GM12878 (cell line): Measurements from ENCODE around the gene CYP46A1. TPM values are rescaled to one million over a fixed set of nuclear protein-coding genes. Genes with fewer than 3 reads are reported as not detected.

Source experiments
- ATAC-seq: fragments of 200-7000 bp; cut with Tn5 transposase; 3 replicates; pipeline ENCODE4 v1.9.1; 2020; ENCODE audit warnings: mild to moderate bottlenecking, moderate library complexity
- BruUV-seq: library from RNA; stranded (reverse); fragments of 400-500 nt; replicated peaks from 2 replicates; lab custom pipeline; 2021; lab: Mats Ljungman, UMichigan
- CTCF ChIA-PET: fragments of 300-600 bp; sonication (Branson Sonifier 250); formaldehyde crosslinking; extraction: SDS; loops from one replicate; lab custom pipeline; 2021; ENCODE audit warnings: inconsistent platforms; lab: Yijun Ruan, JAX
- POLR2A ChIA-PET: fragments of 350-600 bp; formaldehyde crosslinking; extraction: SDS; loops from one replicate; lab custom pipeline; 2021; ENCODE audit warnings: inconsistent platforms; lab: Charles Lee
- RAD21 ChIA-PET: fragments of 300-600 bp; sonication (Branson Sonifier 250); formaldehyde crosslinking; loops from one replicate; lab custom pipeline; 2023; ENCODE audit warnings: antibody characterized with exemption; ENCODE audit not compliant: unreplicated experiment; lab: Charles Lee
- SMC1A ChIA-PET: fragments of 300-600 bp; sonication (Branson Sonifier 250); formaldehyde crosslinking; loops from one replicate; lab custom pipeline; 2023; ENCODE audit not compliant: unreplicated experiment, uncharacterized antibody; lab: Charles Lee
- DNase-seq: peaks from one replicate; pipeline ENCODE4 v3.0.0-alpha.2; 2011; ENCODE audit warnings: low read depth, low spot score
- FAIRE-seq: peaks from 3 replicates; lab custom pipeline; 2011; peaks lifted over from hg19 to GRCh38; lab: Jason Lieb, UNC
- H2AFZ ChIP-seq: 2 replicates; pipeline ENCODE4 v1.6.0; 2011; ENCODE audit warnings: low read depth, low read length, control low read depth; ENCODE audit not compliant: control insufficient read depth
- H3K27ac ChIP-seq: 2 replicates; pipeline ENCODE4 v1.5.1; 2011; ENCODE audit warnings: control low read depth; ENCODE audit not compliant: control insufficient read depth, insufficient read depth
- H3K27me3 ChIP-seq, 2 experiments: replicated peaks in 1 of 2; 2 replicates each; pipeline versions ENCODE4 v1.6.0 to v1.6.1; 2011; ENCODE audit warnings: low read length in 1 of 2; ENCODE audit not compliant: control insufficient read depth in 2 of 2, insufficient read depth in 2 of 2
- H3K36me3 ChIP-seq, 2 experiments: 2 replicates each; pipeline ENCODE4 v1.5.1; 2011; ENCODE audit warnings: low read length in 1 of 2; ENCODE audit not compliant: control insufficient read depth in 2 of 2, insufficient read depth in 2 of 2
- H3K4me1 ChIP-seq: 2 replicates; pipeline ENCODE4 v1.6.1; 2011; ENCODE audit warnings: mild to moderate bottlenecking, low read length, moderate library complexity, mixed read lengths; ENCODE audit not compliant: control insufficient read depth, insufficient read depth
- H3K4me2 ChIP-seq: 2 replicates; pipeline ENCODE4 v1.6.0; 2011; ENCODE audit warnings: control low read depth; ENCODE audit not compliant: control insufficient read depth, insufficient read depth
- H3K4me3 ChIP-seq: fragments of 200-600 bp; sonication (generic); 2 replicates; pipeline ENCODE4 v1.5.1; 2016
- H3K79me2 ChIP-seq: 2 replicates; pipeline ENCODE4 v1.6.0; 2011; ENCODE audit warnings: low read length; ENCODE audit not compliant: control insufficient read depth, insufficient read depth
- H3K9ac ChIP-seq: 2 replicates; pipeline ENCODE4 v1.8.0; 2011; ENCODE audit warnings: low read length, control low read depth, mixed read lengths; ENCODE audit not compliant: control insufficient read depth, insufficient read depth
- H3K9me3 ChIP-seq: replicated peaks from 3 replicates; pipeline ENCODE4 v1.5.1; 2011; ENCODE audit warnings: mild to moderate bottlenecking, low read length; ENCODE audit not compliant: control insufficient read depth, insufficient read depth
- H4K20me1 ChIP-seq: 2 replicates; pipeline ENCODE4 v1.6.0; 2011; ENCODE audit not compliant: control insufficient read depth, insufficient read depth
- BACH1 ChIP-seq: fragments of 450-650 bp; IDR thresholded peaks from 2 replicates; pipeline ENCODE4 v1.6.1; 2017; ENCODE audit warnings: mild to moderate bottlenecking, borderline replicate concordance
- EGR1 ChIP-seq, 2 experiments: IDR thresholded peaks; 1 replicate in 1 of 2; 2 replicates in 1 of 2; pipeline ENCODE4 v1.6.1; 2011 to 2012; ENCODE audit warnings: low read depth in 2 of 2, low read length in 2 of 2, borderline replicate concordance in 1 of 2, mild to moderate bottlenecking in 1 of 2, moderate library complexity in 1 of 2
- KDM1A ChIP-seq: fragments of 200-600 bp; sonication (generic); IDR thresholded peaks from 2 replicates; pipeline ENCODE4 v1.6.1; 2016; ENCODE audit warnings: borderline replicate concordance
- PBX3 ChIP-seq: IDR thresholded peaks from 2 replicates; pipeline ENCODE4 v1.6.1; 2011; ENCODE audit warnings: mild to moderate bottlenecking, low read depth, low read length, moderate library complexity; ENCODE audit not compliant: insufficient replicate concordance
- SMC3 ChIP-seq: IDR thresholded peaks from 2 replicates; pipeline ENCODE4 v1.6.1; 2011; ENCODE audit warnings: low read length, improper control_type of control experiment, borderline replicate concordance
- whole genome bisulfite sequencing: methylation state at CpG from one replicate; pipeline ENCODE4 v1.1.6; 2016; ENCODE audit warnings: low lambda C conversion rate; ENCODE audit not compliant: insufficient replicate concordance, insufficient coverage; ENCODE audit errors: missing lambda C conversion rate; 5-methylcytosine and 5-hydroxymethylcytosine counted together
- in situ Hi-C: fragments of 300-500 bp; cut with MboI; formaldehyde crosslinking; loops from 9 replicates; pipeline ENCODE4 v1.14.3; 2018; ENCODE audit warnings: mixed read lengths
- intact Hi-C: fragments of 100-400 bp; cut with micrococcal nuclease; formaldehyde crosslinking; loops from one replicate; pipeline ENCODE4 v1.14.2; 2022; ENCODE audit not compliant: unreplicated experiment
- polyA plus RNA-seq, 11 experiments: library from polyadenylated mRNA; depleted of rRNA in 4 of 11; unstranded in 6 of 11; stranded (reverse) in 5 of 11; fragments of >200 nt; fragmentation: Nextera tagmentation in 4 of 11; fragmentation: Illumina TruSeq in 1 of 11; extraction: Ambion mirVana in 4 of 11; extraction: Trizol in 1 of 11; gene quantifications; 1 replicate in 1 of 11; 2 replicates in 10 of 11; pipeline versions ENCODE4 v1.2.1 to v1.2.3, GENCODE V29; 2011 to 2016; ENCODE audit warnings: inconsistent platforms in 2 of 11, missing spikeins in 2 of 11, low read depth in 1 of 11
- total RNA-seq, 4 experiments: library from RNA; depleted of rRNA in 3 of 4; stranded (reverse); fragments of >200 nt in 3 of 4; fragmentation: Illumina TruSeq in 1 of 4; extraction: Trizol in 1 of 4; gene quantifications; 2 replicates each; pipeline versions ENCODE4 v1.2.1 to v1.2.3, GENCODE V29; 2013 to 2021

CYP46A1 gene
- total and polyA plus RNA-seq, 10 of the 15 experiments (the other 5 are each of a cell fraction or from before 2014, with no cell fraction given): 0.04 to 0.11 TPM; not detected in 8

GRCh38 chr14:99749763-99750715 is 65.9 kb downstream of the CYP46A1 start:
- ChIA-PET RAD21 (no interaction called here), POLR2A (no interaction called here), SMC1A (no interaction called here), CTCF (no interaction called here)
- no peak for TF ChIP-seq BACH1
- TF ChIP-seq KDM1A: no peak
- no peak for TF ChIP-seq EGR1 (IDR thresholded peaks at IDR 0.05; ENCODE audit: borderline replicate concordance in 1 of 2, low read depth in 2 of 2, low read length in 2 of 2)
- no peak for TF ChIP-seq PBX3
- TF ChIP-seq SMC3: no peak
- Histone ChIP-seq H3K27ac (no peak overlapping the region), H3K4me3 (no peak overlapping the region), H3K27me3 (peaks cover 2 to 6% of the 10 kb centered on the region in 2 experiments; a peak in 2 of 4 replicates), H3K9me3 (no peaks in the 10 kb centered on the region), H3K4me2 (no peak overlapping the region), H3K9ac (no peak overlapping the region), H3K4me1 (no peaks in the 10 kb centered on the region), H3K36me3 (no peaks in the 10 kb centered on the region), H2AFZ (no peak overlapping the region), H4K20me1 (no peaks in the 10 kb centered on the region), H3K79me2 (no peaks in the 10 kb centered on the region)
- intact Hi-C loops (no loop called here), in situ Hi-C loops (no loop called here)
- no peak for DNase-seq
- no peak for FAIRE-seq
- no peak for ATAC-seq
- no TSS peak for BruUV-seq
- 36% methylated on average over 23 of the region's 23 CpGs for WGBS
